ENCODE results near the gene TM9SF3. TPM values are rescaled to one million over a fixed set of nuclear protein-coding genes. Genes with fewer than 3 reads are reported as not detected.

The TM9SF3 gene
- total and polyA plus RNA-seq, 2 donors (not counting 1 experiment from before 2014, with no cell fraction given), result 6.9 to 63.4 TPM

- Histone ChIP-seq H3K9me3 (ENCODE audit: control extremely low read depth in 1 of 3, control insufficient read depth in 2 of 3, insufficient read depth in 1 of 3, low read length in 2 of 3) (no peaks in the 10 kb centered on the region), H3K79me2 (ENCODE audit: control insufficient read depth, insufficient read depth, low read length) (no peaks in the 10 kb centered on the region), H3K9ac (ENCODE audit: low read length) (no peak overlapping the region), H3K4me1 (ENCODE audit: control insufficient read depth in 2 of 2, insufficient read depth in 2 of 2, low read length in 2 of 2) (no peaks in the 10 kb centered on the region), H2AFZ (ENCODE audit: insufficient read depth, low read depth, low read length, poor library complexity, severe bottlenecking) (no peak overlapping the region), H3K27me3 (replicated peaks in 1 of 4; ENCODE audit: control extremely low read depth in 1 of 4, control insufficient read depth in 3 of 4, insufficient read depth in 4 of 4, low read length in 3 of 4) (peaks cover 0 to 3% (median 0%) of the 10 kb centered on the region in 4 experiments), H4K20me1 (ENCODE audit: control insufficient read depth, insufficient read depth, low read length, poor library complexity, severe bottlenecking) (no peaks in the 10 kb centered on the region), H3K4me2 (replicated peaks; ENCODE audit: low read depth, low read length, poor library complexity, severe bottlenecking) (no peak overlapping the region), H3K4me3 (ENCODE audit: control extremely low read depth in 1 of 5, extremely low read depth in 1 of 5, insufficient read depth in 1 of 5, low read depth in 2 of 5, low read length in 4 of 5) (no peak overlapping the region), H3K36me3 (replicated peaks in 1 of 2; ENCODE audit: control extremely low read depth in 1 of 2, control insufficient read depth in 1 of 2, extremely low read depth in 1 of 2, insufficient read depth in 2 of 2, low read length in 1 of 2) (no peaks in the 10 kb centered on the region), H3K27ac (ENCODE audit: low read length in 2 of 2) (no peak overlapping the region)
- ChIA-PET POLR2A (no interaction called here), CTCF (no interaction called here)
- Mint-ChIP-seq H3K4me1 (no peaks in the 10 kb centered on the region), H3K27ac (no peak overlapping the region), H3K9me3 (ENCODE audit: insufficient read depth) (no peaks in the 10 kb centered on the region), H3K4me3 (no peak overlapping the region), H3K27me3 (peaks cover 24% of the 10 kb centered on the region)
- DNase-seq (no peak), ATAC-seq (ENCODE audit: low read depth) (no peak)
- WGBS (ENCODE audit: insufficient coverage), result 96% methylated on average over 9 of the region's 12 CpGs
- intact Hi-C loops (cut with micrococcal nuclease), result no loop called here
- TF ChIP-seq CTCF (IDR thresholded peaks at IDR 0.05), result no peak
- no peak for TF ChIP-seq EZH2 (IDR thresholded peaks at IDR 0.05; ENCODE audit: borderline replicate concordance, insufficient read depth, low read depth, low read length, poor library complexity, severe bottlenecking)
Measured at GRCh38 chr10:96493871-96494525, 92.8 kb downstream of the TM9SF3 start.

- ATAC-seq (ENCODE audit: low read depth) (no peak), DNase-seq (no peak)
- Mint-ChIP-seq H3K9me3 (ENCODE audit: insufficient read depth) (no peaks in the 10 kb centered on the region), H3K4me1 (no peaks in the 10 kb centered on the region), H3K27me3 (peaks cover 19% of the 10 kb centered on the region), H3K4me3 (no peak overlapping the region), H3K27ac (no peak overlapping the region)
- Histone ChIP-seq H3K4me2 (replicated peaks; ENCODE audit: low read depth, low read length, poor library complexity, severe bottlenecking) (no peak overlapping the region), H3K9me3 (ENCODE audit: control extremely low read depth in 1 of 3, control insufficient read depth in 2 of 3, insufficient read depth in 1 of 3, low read length in 2 of 3) (no peaks in the 10 kb centered on the region), H3K27ac (ENCODE audit: low read length in 2 of 2) (no peak overlapping the region), H3K4me1 (ENCODE audit: control insufficient read depth in 2 of 2, insufficient read depth in 2 of 2, low read length in 2 of 2) (no peaks in the 10 kb centered on the region), H4K20me1 (ENCODE audit: control insufficient read depth, insufficient read depth, low read length, poor library complexity, severe bottlenecking) (no peaks in the 10 kb centered on the region), H2AFZ (ENCODE audit: insufficient read depth, low read depth, low read length, poor library complexity, severe bottlenecking) (no peak overlapping the region), H3K9ac (ENCODE audit: low read length) (no peak overlapping the region), H3K79me2 (ENCODE audit: control insufficient read depth, insufficient read depth, low read length) (no peaks in the 10 kb centered on the region), H3K4me3 (ENCODE audit: control extremely low read depth in 1 of 5, extremely low read depth in 1 of 5, insufficient read depth in 1 of 5, low read depth in 2 of 5, low read length in 4 of 5) (no peak overlapping the region), H3K36me3 (replicated peaks in 1 of 2; ENCODE audit: control extremely low read depth in 1 of 2, control insufficient read depth in 1 of 2, extremely low read depth in 1 of 2, insufficient read depth in 2 of 2, low read length in 1 of 2) (no peaks in the 10 kb centered on the region), H3K27me3 (replicated peaks in 1 of 4; ENCODE audit: control extremely low read depth in 1 of 4, control insufficient read depth in 3 of 4, insufficient read depth in 4 of 4, low read length in 3 of 4) (peaks cover 0 to 3% (median 0%) of the 10 kb centered on the region in 4 experiments)
- no peak for TF ChIP-seq EZH2 (IDR thresholded peaks at IDR 0.05; ENCODE audit: borderline replicate concordance, insufficient read depth, low read depth, low read length, poor library complexity, severe bottlenecking)
- CTCF ChIA-PET, result no interaction called here
- intact Hi-C loops (cut with micrococcal nuclease), result no loop called here
- 90% methylated on average over 1 of the region's 2 CpGs for WGBS (ENCODE audit: insufficient coverage)
- POLR2A ChIA-PET, result no interaction called here
Measured at GRCh38 chr10:96493254-96493653, 93.6 kb downstream of the TM9SF3 start.
